K562 (cell line): ENCODE results near the gene IFT22. TPM values are rescaled to one million over a fixed set of nuclear protein-coding genes. Genes with fewer than 3 reads are reported as not detected.

Source experiments
- BACH1 ChIP-seq: fragments of 200-800 bp; sonication (Bioruptor generic); IDR thresholded peaks from 2 replicates; pipeline ENCODE4 v1.6.1; 2016; ENCODE audit warnings: missing genetic modification characterization, missing compliant biosample characterization
- BMI1 ChIP-seq: fragments of 150-350 bp; IDR thresholded peaks from 2 replicates; pipeline ENCODE4 v1.6.1; 2014; ENCODE audit warnings: low read length
- BRF1 ChIP-seq: IDR thresholded peaks from 3 replicates; pipeline ENCODE4 v1.6.1; 2011; ENCODE audit warnings: borderline replicate concordance, mild to moderate bottlenecking; ENCODE audit not compliant: insufficient read length; ENCODE audit errors: extremely low read depth
- GTF2A2 ChIP-seq: IDR thresholded peaks from 2 replicates; pipeline ENCODE4 v1.6.1; 2016; ENCODE audit warnings: mild to moderate bottlenecking, missing genetic modification characterization, missing compliant biosample characterization
- TCF3 ChIP-seq: sonication (generic); formaldehyde crosslinking; IDR thresholded peaks from 2 replicates; pipeline ENCODE4 v1.4.0; 2020; ENCODE audit warnings: mild to moderate bottlenecking, missing genetic modification reagents
- TCFL5 ChIP-seq: fragments of 250-450 bp; sonication (Bioruptor Pico); conservative IDR thresholded peaks from 2 replicates; pipeline ENCODE4 v1.6.1; 2021; ENCODE audit warnings: mild to moderate bottlenecking, moderate library complexity, matching md5 sums
- ZNF121 ChIP-seq: sonication (generic); formaldehyde crosslinking; conservative IDR thresholded peaks from 2 replicates; pipeline ENCODE4 v1.8.0; 2022; ENCODE audit warnings: missing genetic modification reagents
- ZNF263 ChIP-seq: sonication (generic); formaldehyde crosslinking; IDR thresholded peaks from 2 replicates; pipeline ENCODE4 v1.8.0; 2022; ENCODE audit warnings: mild to moderate bottlenecking, missing genetic modification reagents, borderline replicate concordance
- polyA plus RNA-seq, 8 experiments: library from polyadenylated mRNA; depleted of rRNA in 4 of 8; stranded (reverse) in 5 of 8; unstranded in 3 of 8; fragments of >200 nt; fragmentation: Nextera tagmentation in 2 of 8; fragmentation: Illumina TruSeq in 1 of 8; extraction: Ambion mirVana in 2 of 8; extraction: Trizol in 1 of 8; gene quantifications; 2 replicates each; pipeline versions ENCODE4 v1.2.1 to v1.2.3, GENCODE V29; 2011 to 2014; ENCODE audit warnings: inconsistent platforms in 1 of 8, missing spikeins in 1 of 8
- total RNA-seq, 7 experiments: library from RNA; depleted of rRNA in 6 of 7; stranded (reverse); fragments of >200 nt in 6 of 7; fragmentation: Illumina TruSeq in 2 of 7; extraction: Trizol in 2 of 7; gene quantifications; 2 replicates each; pipeline versions ENCODE4 v1.2.1 to v1.2.3, GENCODE V29; 2011 to 2021; ENCODE audit warnings: low replicate concordance in 1 of 7
- TF ChIP-seq, protein P1 (sequence below): fragments of 450-650 bp; IDR thresholded peaks from 2 replicates; pipeline ENCODE4 v1.6.1; 2016; ENCODE audit warnings: mild to moderate bottlenecking, moderate library complexity
- TF ChIP-seq, protein P2 (sequence below): sonication (generic); formaldehyde crosslinking; IDR thresholded peaks from 2 replicates; pipeline ENCODE4 v1.8.1; 2023; ENCODE audit warnings: missing genetic modification reagents, mild to moderate bottlenecking, borderline replicate concordance

IFT22 gene
- total and polyA plus RNA-seq, 9 of the 15 experiments (the other 6 are each of a cell fraction or from before 2014, with no cell fraction given), result 6.3 to 18.2 (median 7.7) TPM

DNA sequence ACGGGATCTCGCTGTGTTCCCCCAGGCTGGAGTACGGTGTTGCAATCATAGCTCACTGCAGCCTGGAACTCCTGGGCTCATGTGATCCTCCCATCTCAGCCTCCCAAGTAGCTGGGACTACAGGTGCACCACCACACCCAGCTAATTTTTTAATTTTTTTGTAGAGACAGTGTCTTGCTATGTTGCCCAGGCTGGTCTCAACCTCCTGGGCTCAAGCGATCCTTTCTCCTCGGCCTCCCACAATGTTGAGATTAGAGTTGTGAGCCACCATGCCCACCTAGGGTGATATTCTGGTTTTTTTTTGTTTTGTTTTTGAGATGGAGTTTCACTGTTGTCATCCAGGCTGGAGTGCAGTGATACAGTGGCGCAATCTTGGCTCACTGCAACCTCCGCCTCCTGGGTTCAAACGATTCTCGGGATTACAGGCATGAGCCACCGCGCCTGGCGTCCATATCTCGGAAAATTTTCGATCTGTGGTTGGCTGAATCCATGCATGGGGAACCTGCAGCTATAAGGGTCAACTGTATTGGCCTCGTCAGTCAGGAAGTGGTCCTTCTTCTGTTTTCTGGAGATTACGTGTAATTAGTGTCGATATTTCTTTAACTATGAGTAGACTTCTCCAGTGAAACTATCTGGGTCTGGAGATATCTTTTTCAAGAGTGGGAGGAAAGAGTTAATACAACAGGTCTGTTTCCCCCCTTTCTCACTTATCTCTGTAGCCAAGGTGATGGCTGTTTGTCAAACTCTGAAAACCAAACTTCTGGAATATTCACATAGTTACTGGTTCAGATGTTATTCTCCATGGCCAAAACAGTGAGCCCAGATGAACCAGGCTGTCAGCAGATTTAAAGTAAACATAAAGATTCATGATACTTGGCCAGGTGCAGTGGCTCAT, 55.7 kb downstream of the IFT22 start (continued):
- TF ChIP-seq, protein P1, sequence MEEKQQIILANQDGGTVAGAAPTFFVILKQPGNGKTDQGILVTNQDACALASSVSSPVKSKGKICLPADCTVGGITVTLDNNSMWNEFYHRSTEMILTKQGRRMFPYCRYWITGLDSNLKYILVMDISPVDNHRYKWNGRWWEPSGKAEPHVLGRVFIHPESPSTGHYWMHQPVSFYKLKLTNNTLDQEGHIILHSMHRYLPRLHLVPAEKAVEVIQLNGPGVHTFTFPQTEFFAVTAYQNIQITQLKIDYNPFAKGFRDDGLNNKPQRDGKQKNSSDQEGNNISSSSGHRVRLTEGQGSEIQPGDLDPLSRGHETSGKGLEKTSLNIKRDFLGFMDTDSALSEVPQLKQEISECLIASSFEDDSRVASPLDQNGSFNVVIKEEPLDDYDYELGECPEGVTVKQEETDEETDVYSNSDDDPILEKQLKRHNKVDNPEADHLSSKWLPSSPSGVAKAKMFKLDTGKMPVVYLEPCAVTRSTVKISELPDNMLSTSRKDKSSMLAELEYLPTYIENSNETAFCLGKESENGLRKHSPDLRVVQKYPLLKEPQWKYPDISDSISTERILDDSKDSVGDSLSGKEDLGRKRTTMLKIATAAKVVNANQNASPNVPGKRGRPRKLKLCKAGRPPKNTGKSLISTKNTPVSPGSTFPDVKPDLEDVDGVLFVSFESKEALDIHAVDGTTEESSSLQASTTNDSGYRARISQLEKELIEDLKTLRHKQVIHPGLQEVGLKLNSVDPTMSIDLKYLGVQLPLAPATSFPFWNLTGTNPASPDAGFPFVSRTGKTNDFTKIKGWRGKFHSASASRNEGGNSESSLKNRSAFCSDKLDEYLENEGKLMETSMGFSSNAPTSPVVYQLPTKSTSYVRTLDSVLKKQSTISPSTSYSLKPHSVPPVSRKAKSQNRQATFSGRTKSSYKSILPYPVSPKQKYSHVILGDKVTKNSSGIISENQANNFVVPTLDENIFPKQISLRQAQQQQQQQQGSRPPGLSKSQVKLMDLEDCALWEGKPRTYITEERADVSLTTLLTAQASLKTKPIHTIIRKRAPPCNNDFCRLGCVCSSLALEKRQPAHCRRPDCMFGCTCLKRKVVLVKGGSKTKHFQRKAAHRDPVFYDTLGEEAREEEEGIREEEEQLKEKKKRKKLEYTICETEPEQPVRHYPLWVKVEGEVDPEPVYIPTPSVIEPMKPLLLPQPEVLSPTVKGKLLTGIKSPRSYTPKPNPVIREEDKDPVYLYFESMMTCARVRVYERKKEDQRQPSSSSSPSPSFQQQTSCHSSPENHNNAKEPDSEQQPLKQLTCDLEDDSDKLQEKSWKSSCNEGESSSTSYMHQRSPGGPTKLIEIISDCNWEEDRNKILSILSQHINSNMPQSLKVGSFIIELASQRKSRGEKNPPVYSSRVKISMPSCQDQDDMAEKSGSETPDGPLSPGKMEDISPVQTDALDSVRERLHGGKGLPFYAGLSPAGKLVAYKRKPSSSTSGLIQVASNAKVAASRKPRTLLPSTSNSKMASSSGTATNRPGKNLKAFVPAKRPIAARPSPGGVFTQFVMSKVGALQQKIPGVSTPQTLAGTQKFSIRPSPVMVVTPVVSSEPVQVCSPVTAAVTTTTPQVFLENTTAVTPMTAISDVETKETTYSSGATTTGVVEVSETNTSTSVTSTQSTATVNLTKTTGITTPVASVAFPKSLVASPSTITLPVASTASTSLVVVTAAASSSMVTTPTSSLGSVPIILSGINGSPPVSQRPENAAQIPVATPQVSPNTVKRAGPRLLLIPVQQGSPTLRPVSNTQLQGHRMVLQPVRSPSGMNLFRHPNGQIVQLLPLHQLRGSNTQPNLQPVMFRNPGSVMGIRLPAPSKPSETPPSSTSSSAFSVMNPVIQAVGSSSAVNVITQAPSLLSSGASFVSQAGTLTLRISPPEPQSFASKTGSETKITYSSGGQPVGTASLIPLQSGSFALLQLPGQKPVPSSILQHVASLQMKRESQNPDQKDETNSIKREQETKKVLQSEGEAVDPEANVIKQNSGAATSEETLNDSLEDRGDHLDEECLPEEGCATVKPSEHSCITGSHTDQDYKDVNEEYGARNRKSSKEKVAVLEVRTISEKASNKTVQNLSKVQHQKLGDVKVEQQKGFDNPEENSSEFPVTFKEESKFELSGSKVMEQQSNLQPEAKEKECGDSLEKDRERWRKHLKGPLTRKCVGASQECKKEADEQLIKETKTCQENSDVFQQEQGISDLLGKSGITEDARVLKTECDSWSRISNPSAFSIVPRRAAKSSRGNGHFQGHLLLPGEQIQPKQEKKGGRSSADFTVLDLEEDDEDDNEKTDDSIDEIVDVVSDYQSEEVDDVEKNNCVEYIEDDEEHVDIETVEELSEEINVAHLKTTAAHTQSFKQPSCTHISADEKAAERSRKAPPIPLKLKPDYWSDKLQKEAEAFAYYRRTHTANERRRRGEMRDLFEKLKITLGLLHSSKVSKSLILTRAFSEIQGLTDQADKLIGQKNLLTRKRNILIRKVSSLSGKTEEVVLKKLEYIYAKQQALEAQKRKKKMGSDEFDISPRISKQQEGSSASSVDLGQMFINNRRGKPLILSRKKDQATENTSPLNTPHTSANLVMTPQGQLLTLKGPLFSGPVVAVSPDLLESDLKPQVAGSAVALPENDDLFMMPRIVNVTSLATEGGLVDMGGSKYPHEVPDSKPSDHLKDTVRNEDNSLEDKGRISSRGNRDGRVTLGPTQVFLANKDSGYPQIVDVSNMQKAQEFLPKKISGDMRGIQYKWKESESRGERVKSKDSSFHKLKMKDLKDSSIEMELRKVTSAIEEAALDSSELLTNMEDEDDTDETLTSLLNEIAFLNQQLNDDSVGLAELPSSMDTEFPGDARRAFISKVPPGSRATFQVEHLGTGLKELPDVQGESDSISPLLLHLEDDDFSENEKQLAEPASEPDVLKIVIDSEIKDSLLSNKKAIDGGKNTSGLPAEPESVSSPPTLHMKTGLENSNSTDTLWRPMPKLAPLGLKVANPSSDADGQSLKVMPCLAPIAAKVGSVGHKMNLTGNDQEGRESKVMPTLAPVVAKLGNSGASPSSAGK, result peak; percentile 67
- TF ChIP-seq GTF2A2 (tag) (no peak), ZNF121 (CRISPR knock-in tag) (peak; percentile 94), BACH1 (no peak), BRF1 (no peak), ZNF263 (no peak), BMI1 (no peak), TCFL5 (no peak), TCF3 (CRISPR knock-in tag) (peak; percentile 96)
- TF ChIP-seq, protein P2, sequence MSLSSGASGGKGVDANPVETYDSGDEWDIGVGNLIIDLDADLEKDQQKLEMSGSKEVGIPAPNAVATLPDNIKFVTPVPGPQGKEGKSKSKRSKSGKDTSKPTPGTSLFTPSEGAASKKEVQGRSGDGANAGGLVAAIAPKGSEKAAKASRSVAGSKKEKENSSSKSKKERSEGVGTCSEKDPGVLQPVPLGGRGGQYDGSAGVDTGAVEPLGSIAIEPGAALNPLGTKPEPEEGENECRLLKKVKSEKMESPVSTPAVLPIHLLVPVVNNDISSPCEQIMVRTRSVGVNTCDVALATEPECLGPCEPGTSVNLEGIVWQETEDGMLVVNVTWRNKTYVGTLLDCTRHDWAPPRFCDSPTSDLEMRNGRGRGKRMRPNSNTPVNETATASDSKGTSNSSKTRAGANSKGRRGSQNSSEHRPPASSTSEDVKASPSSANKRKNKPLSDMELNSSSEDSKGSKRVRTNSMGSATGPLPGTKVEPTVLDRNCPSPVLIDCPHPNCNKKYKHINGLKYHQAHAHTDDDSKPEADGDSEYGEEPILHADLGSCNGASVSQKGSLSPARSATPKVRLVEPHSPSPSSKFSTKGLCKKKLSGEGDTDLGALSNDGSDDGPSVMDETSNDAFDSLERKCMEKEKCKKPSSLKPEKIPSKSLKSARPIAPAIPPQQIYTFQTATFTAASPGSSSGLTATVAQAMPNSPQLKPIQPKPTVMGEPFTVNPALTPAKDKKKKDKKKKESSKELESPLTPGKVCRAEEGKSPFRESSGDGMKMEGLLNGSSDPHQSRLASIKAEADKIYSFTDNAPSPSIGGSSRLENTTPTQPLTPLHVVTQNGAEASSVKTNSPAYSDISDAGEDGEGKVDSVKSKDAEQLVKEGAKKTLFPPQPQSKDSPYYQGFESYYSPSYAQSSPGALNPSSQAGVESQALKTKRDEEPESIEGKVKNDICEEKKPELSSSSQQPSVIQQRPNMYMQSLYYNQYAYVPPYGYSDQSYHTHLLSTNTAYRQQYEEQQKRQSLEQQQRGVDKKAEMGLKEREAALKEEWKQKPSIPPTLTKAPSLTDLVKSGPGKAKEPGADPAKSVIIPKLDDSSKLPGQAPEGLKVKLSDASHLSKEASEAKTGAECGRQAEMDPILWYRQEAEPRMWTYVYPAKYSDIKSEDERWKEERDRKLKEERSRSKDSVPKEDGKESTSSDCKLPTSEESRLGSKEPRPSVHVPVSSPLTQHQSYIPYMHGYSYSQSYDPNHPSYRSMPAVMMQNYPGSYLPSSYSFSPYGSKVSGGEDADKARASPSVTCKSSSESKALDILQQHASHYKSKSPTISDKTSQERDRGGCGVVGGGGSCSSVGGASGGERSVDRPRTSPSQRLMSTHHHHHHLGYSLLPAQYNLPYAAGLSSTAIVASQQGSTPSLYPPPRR (CRISPR knock-in tag), result peak; percentile 96; the same call in 1 of the 2 replicates
